K562 (cell line): ENCODE data around the gene DNAJB12. TPM values are rescaled to one million over a fixed set of nuclear protein-coding genes. Genes with fewer than 3 reads are reported as not detected.

Experiments
- ATAC-seq: fragments of 200-7000 bp; cut with Tn5 transposase; 3 replicates; pipeline ENCODE4 v1.9.1; 2020; ENCODE audit warnings: moderate library complexity
- BruUV-seq: library from RNA; stranded (reverse); fragments of 400-500 nt; replicated peaks from 2 replicates; lab custom pipeline; 2021; lab: Mats Ljungman, UMichigan
- CTCF ChIA-PET: fragments of 300-600 bp; formaldehyde crosslinking; extraction: SDS; loops from one replicate; lab custom pipeline; 2021; ENCODE audit warnings: low intra/inter-chr PET ratio; lab: Yijun Ruan, JAX
- POLR2A ChIA-PET: fragments of 300-600, 350-650 bp; sonication (Branson Sonifier 250); formaldehyde crosslinking; extraction: SDS; loops from one replicate; lab custom pipeline; 2021; ENCODE audit warnings: antibody characterized with exemption, inconsistent platforms; lab: Yijun Ruan, JAX
- DNase-seq, 4 experiments: peaks; one replicate each; pipeline versions ENCODE4 v3.0.0 to v3.0.0-alpha.2; 2011 to 2018; ENCODE audit warnings: low spot score in 3 of 4, mixed read lengths in 3 of 4; ENCODE audit errors: extremely low read depth in 1 of 4
- FAIRE-seq: peaks from 2 replicates; lab custom pipeline; 2011; peaks lifted over from hg19 to GRCh38; lab: Jason Lieb, UNC
- H2AFZ ChIP-seq: 2 replicates; pipeline ENCODE4 v1.6.0; 2011; ENCODE audit warnings: low read depth, low read length, control low read depth, inconsistent platforms
- H3K27ac ChIP-seq: fragments of 200-600 bp; 3 replicates; pipeline ENCODE4 v1.8.0; 2011; ENCODE audit warnings: low read depth, mild to moderate bottlenecking, control low read depth, inconsistent platforms, low read length, moderate library complexity, mixed read lengths; ENCODE audit errors: extremely low read depth
- H3K27me3 ChIP-seq, 2 experiments: fragments of 300-600 bp in 1 of 2; 2 replicates in 1 of 2; 3 replicates in 1 of 2; pipeline versions ENCODE4 v1.6.0 to v1.8.0; 2011; ENCODE audit warnings: inconsistent platforms in 2 of 2, low read length in 2 of 2, mild to moderate bottlenecking in 1 of 2, mixed read lengths in 1 of 2, moderate library complexity in 1 of 2; ENCODE audit not compliant: control insufficient read depth in 2 of 2, insufficient read depth in 2 of 2
- H3K36me3 ChIP-seq: fragments of 300-600 bp; 3 replicates; pipeline ENCODE4 v1.8.0; 2011; ENCODE audit warnings: mild to moderate bottlenecking, low read length, inconsistent platforms; ENCODE audit not compliant: control insufficient read depth, insufficient read depth
- H3K4me1 ChIP-seq, 2 experiments: fragments of 200-600 bp in 1 of 2; replicated peaks in 1 of 2; 2 replicates in 1 of 2; 3 replicates in 1 of 2; pipeline versions ENCODE4 v1.5.1 to v1.8.0; 2011; ENCODE audit warnings: inconsistent platforms in 2 of 2, low read length in 2 of 2, mild to moderate bottlenecking in 1 of 2, mixed read lengths in 1 of 2, moderate library complexity in 1 of 2; ENCODE audit not compliant: control insufficient read depth in 2 of 2, insufficient read depth in 2 of 2
- H3K4me2 ChIP-seq: 2 replicates; pipeline ENCODE4 v1.6.1; 2011; ENCODE audit warnings: low read length, control low read depth, inconsistent platforms, mixed read lengths; ENCODE audit not compliant: insufficient read depth
- H3K4me3 ChIP-seq: fragments of 200-600 bp; sonication (generic), shearing (Covaris generic); 2 replicates; pipeline ENCODE4 v1.5.1; 2016; ENCODE audit warnings: control low read depth, inconsistent platforms
- H3K79me2 ChIP-seq: fragments of 200-600 bp; 3 replicates; pipeline ENCODE4 v1.8.0; 2011; ENCODE audit warnings: low read length, inconsistent platforms; ENCODE audit not compliant: control insufficient read depth, insufficient read depth
- H3K9ac ChIP-seq, 2 experiments: 2 replicates each; pipeline versions ENCODE4 v1.6.0 to v1.6.1; 2011; ENCODE audit warnings: low read depth in 2 of 2, low read length in 2 of 2, control low read depth in 1 of 2, inconsistent platforms in 1 of 2, mild to moderate bottlenecking in 1 of 2, mixed read lengths in 1 of 2; ENCODE audit not compliant: insufficient read depth in 1 of 2
- H3K9me1 ChIP-seq: one replicate; pipeline ENCODE4 v1.6.0; 2011; ENCODE audit warnings: inconsistent platforms, mild to moderate bottlenecking, low read length, moderate library complexity; ENCODE audit not compliant: control insufficient read depth, insufficient read depth
- H3K9me3 ChIP-seq: replicated peaks from 2 replicates; pipeline ENCODE4 v1.5.1; 2011; ENCODE audit warnings: low read depth, low read length, inconsistent platforms; ENCODE audit not compliant: control insufficient read depth, insufficient read depth
- H4K20me1 ChIP-seq: replicated peaks from 2 replicates; pipeline ENCODE4 v1.6.1; 2011; ENCODE audit warnings: low read length, inconsistent platforms, mixed read lengths; ENCODE audit not compliant: control insufficient read depth, insufficient read depth
- BRD4 ChIP-seq: fragments of 200-600 bp; sonication (generic); IDR thresholded peaks from 2 replicates; pipeline ENCODE4 v1.6.1; 2017; ENCODE audit warnings: inconsistent platforms
- FOXM1 ChIP-seq, 2 experiments: fragments of 450-650 bp in 1 of 2; sonication (generic) in 1 of 2; formaldehyde crosslinking in 1 of 2; IDR thresholded peaks; 2 replicates each; pipeline versions ENCODE4 v1.6.1 to v1.9.0; 2017 to 2022; ENCODE audit warnings: low read depth in 2 of 2, mild to moderate bottlenecking in 2 of 2, missing genetic modification reagents in 1 of 2, moderate library complexity in 1 of 2
- GABPB1 ChIP-seq: sonication (generic); formaldehyde crosslinking; IDR thresholded peaks from 2 replicates; pipeline ENCODE4 v1.8.0; 2022; ENCODE audit warnings: mild to moderate bottlenecking, missing genetic modification reagents
- HDAC1 ChIP-seq, 2 experiments: fragments of 450-650 bp; IDR thresholded peaks; 2 replicates each; pipeline ENCODE4 v1.6.1; 2016 to 2017; ENCODE audit warnings: inconsistent platforms in 1 of 2, mild to moderate bottlenecking in 1 of 2, moderate library complexity in 1 of 2
- HSF4 ChIP-seq: fragments of 250-450 bp; sonication (Bioruptor Pico); IDR thresholded peaks from 2 replicates; pipeline ENCODE4 v2.1.2; 2022; ENCODE audit warnings: mild to moderate bottlenecking, moderate library complexity, borderline replicate concordance
- MBD1 ChIP-seq: fragments of 250-450 bp; sonication (Bioruptor Pico); IDR thresholded peaks from 2 replicates; pipeline ENCODE4 v1.8.0; 2022; ENCODE audit warnings: inconsistent platforms
- MTA3 ChIP-seq: fragments of 450-650 bp; formaldehyde crosslinking; IDR thresholded peaks from 2 replicates; pipeline ENCODE4 v1.6.1; 2017; ENCODE audit warnings: mild to moderate bottlenecking, borderline replicate concordance
- MTF1 ChIP-seq: fragments of 250-450 bp; sonication (Bioruptor Pico); IDR thresholded peaks from 2 replicates; pipeline ENCODE4 v1.9.0; 2021; ENCODE audit warnings: moderate library complexity, mild to moderate bottlenecking, inconsistent platforms, borderline replicate concordance
- RBM22 ChIP-seq: fragments of 200-400 bp; formaldehyde crosslinking; IDR thresholded peaks from 2 replicates; pipeline ENCODE4 v1.6.1; 2018; ENCODE audit warnings: low read length, low read depth; ENCODE audit not compliant: poor library complexity, severe bottlenecking
- RHOXF2B ChIP-seq: fragments of 250-450 bp; sonication (Bioruptor Pico); conservative IDR thresholded peaks from 2 replicates; pipeline ENCODE4 v1.5.1; 2021
- SMAD3 ChIP-seq: fragments of 450-650 bp; formaldehyde crosslinking; conservative IDR thresholded peaks from 2 replicates; pipeline ENCODE4 v1.4.0; 2020; ENCODE audit warnings: mild to moderate bottlenecking
- STAG1 ChIP-seq: sonication (generic); formaldehyde crosslinking; IDR thresholded peaks from 2 replicates; pipeline ENCODE4 v1.5.0; 2020; ENCODE audit warnings: missing genetic modification reagents, borderline replicate concordance
- THAP12 ChIP-seq: fragments of 250-450 bp; sonication (Bioruptor Pico); IDR thresholded peaks from 2 replicates; pipeline ENCODE4 v1.9.0; 2021; ENCODE audit warnings: mild to moderate bottlenecking, inconsistent platforms
- ZNF232 ChIP-seq: sonication (generic); formaldehyde crosslinking; IDR thresholded peaks from 2 replicates; pipeline ENCODE4 v1.8.0; 2022; ENCODE audit warnings: mild to moderate bottlenecking, missing genetic modification reagents
- ZNF282 ChIP-seq: sonication (generic); formaldehyde crosslinking; IDR thresholded peaks from 2 replicates; pipeline ENCODE4 v1.8.1; 2023; ENCODE audit warnings: missing genetic modification reagents
- ZNF311 ChIP-seq: fragments of 250-450 bp; sonication (Bioruptor Pico); IDR thresholded peaks from 2 replicates; pipeline ENCODE4 v1.4.0; 2020; ENCODE audit warnings: mild to moderate bottlenecking, moderate library complexity
- ZNF583 ChIP-seq: fragments of 250-450 bp; sonication (Bioruptor Pico); IDR thresholded peaks from 2 replicates; pipeline ENCODE4 v1.4.0; 2020
- ZNF668 ChIP-seq: fragments of 250-450 bp; sonication (Bioruptor Pico); IDR thresholded peaks from 2 replicates; pipeline ENCODE4 v1.8.0; 2022; ENCODE audit warnings: mild to moderate bottlenecking, inconsistent platforms
- WGBS: fragments of 100-300 bp; shearing (Covaris generic); methylation state at CpG from one replicate; pipeline ENCODE4 v1.1.6; 2016; ENCODE audit warnings: low coverage, mixed read lengths; ENCODE audit not compliant: insufficient coverage; ENCODE audit errors: missing lambda C conversion rate; 5-methylcytosine and 5-hydroxymethylcytosine counted together
- in situ Hi-C: fragments of 300-500 bp; cut with MboI; formaldehyde crosslinking; loops from 4 replicates; pipeline ENCODE4 v1.15.0; 2018; ENCODE audit warnings: inconsistent platforms, mixed read lengths
- intact Hi-C: fragments of 100-400 bp; cut with micrococcal nuclease; formaldehyde crosslinking; loops from 2 replicates; pipeline ENCODE4 v1.14.2; 2022
- polyA plus RNA-seq, 8 experiments: library from polyadenylated mRNA; depleted of rRNA in 4 of 8; stranded (reverse) in 5 of 8; unstranded in 3 of 8; fragments of >200 nt; fragmentation: Nextera tagmentation in 2 of 8; fragmentation: Illumina TruSeq in 1 of 8; extraction: Ambion mirVana in 2 of 8; extraction: Trizol in 1 of 8; gene quantifications; 2 replicates each; pipeline versions ENCODE4 v1.2.1 to v1.2.3, GENCODE V29; 2011 to 2014; ENCODE audit warnings: inconsistent platforms in 1 of 8, missing spikeins in 1 of 8
- total RNA-seq, 7 experiments: library from RNA; depleted of rRNA in 6 of 7; stranded (reverse); fragments of >200 nt in 6 of 7; fragmentation: Illumina TruSeq in 2 of 7; extraction: Trizol in 2 of 7; gene quantifications; 2 replicates each; pipeline versions ENCODE4 v1.2.1 to v1.2.3, GENCODE V29; 2011 to 2021; ENCODE audit warnings: low replicate concordance in 1 of 7

DNAJB12 gene
- total and polyA plus RNA-seq, 9 of the 15 experiments (the other 6 are each of a cell fraction or from before 2014, with no cell fraction given): 3.5 to 31.5 (median 20.3) TPM

- no TSS peak for BruUV-seq
- in situ Hi-C loops: loop anchor here (5.0 kb wide), 1 partner anchor 42 kb away; no protein-coding TSS in a partner anchor
- FAIRE-seq (no peak), DNase-seq (peak in 3 of 4 experiments; percentile 49 to 61 (median 58)), ATAC-seq (no peak)
- Histone ChIP-seq H3K27ac (peak overlapping the region; percentile 97), H2AFZ (peak overlapping the region; percentile 61), H3K9ac (peak overlapping the region; percentile 84 to 93), H4K20me1 (no peaks in the 10 kb centered on the region), H3K4me1 (peaks cover 66 to 69% of the 10 kb centered on the region in 2 experiments), H3K9me1 (peaks cover 8% of the 10 kb centered on the region), H3K4me3 (no peak overlapping the region), H3K36me3 (no peaks in the 10 kb centered on the region), H3K79me2 (no peaks in the 10 kb centered on the region), H3K4me2 (peak overlapping the region; percentile 82), H3K27me3 (no peaks in the 10 kb centered on the region), H3K9me3 (no peaks in the 10 kb centered on the region)
- 70% methylated on average over 27 of the region's 60 CpGs for WGBS
- intact Hi-C loops: loop anchor here (1.0 to 2.0 kb wide), 3 partner anchors 11 to 75 kb away; no protein-coding TSS in a partner anchor
- CTCF ChIA-PET: no interaction called here
- POLR2A ChIA-PET: interaction anchor here (0.8 to 9.2 kb wide), 8 partner anchors 8 to 458 kb away, joined by 3 to 267 read pairs (median 17); partner anchors contain the start of genes ANAPC16 and DDIT4
- TF ChIP-seq THAP12 (CRISPR knock-in tag): 0 out of 2 replicates have a peak, but pooled peaks have one; percentile 23
- no peak for TF ChIP-seq GABPB1
- TF ChIP-seq MTA3: peak; percentile 54; the same call in 1 of the 2 replicates
- peak; percentile 47 for TF ChIP-seq RBM22
- TF ChIP-seq RHOXF2B (CRISPR knock-in tag): peak; percentile 91
- peak; percentile 59; the same call in 1 of the 2 replicates for TF ChIP-seq HSF4
- TF ChIP-seq ZNF232 (CRISPR knock-in tag): no peak
- TF ChIP-seq HDAC1 (IDR thresholded peaks at IDR 0.05): peak in 1 of 2 experiments; percentile 11; a peak in 1 of 4 replicates
- TF ChIP-seq MBD1 (CRISPR knock-in tag): peak; percentile 91; the same call in 1 of the 2 replicates
- TF ChIP-seq MTF1 (CRISPR knock-in tag): 0 out of 2 replicates have a peak, but pooled peaks have one; percentile 12
- peak; percentile 29; the same call in 1 of the 2 replicates for TF ChIP-seq ZNF668 (CRISPR knock-in tag)
- no peak for TF ChIP-seq ZNF282 (CRISPR knock-in tag)
- peak; percentile 91 for TF ChIP-seq ZNF583
- TF ChIP-seq SMAD3: 0 out of 2 replicates have a peak, but pooled peaks have one; percentile 58
- TF ChIP-seq ZNF311 (CRISPR knock-in tag): peak; percentile 85
- TF ChIP-seq BRD4: 0 out of 2 replicates have a peak, but pooled peaks have one; percentile 51
- TF ChIP-seq FOXM1 (IDR thresholded peaks at IDR 0.05; ENCODE audit: low read depth): no peak
- no peak for TF ChIP-seq FOXM1 (CRISPR knock-in tag; IDR thresholded peaks at IDR 0.05; ENCODE audit: low read depth)
- TF ChIP-seq STAG1 (CRISPR knock-in tag): no peak
These were observed 35.1 kb downstream of the DNAJB12 start for GRCh38 chr10:72319416-72320254.
